ENCODE measurements around the gene MTMR12. TPM values are rescaled to one million over a fixed set of nuclear protein-coding genes. Genes with fewer than 3 reads are reported as not detected.

The MTMR12 gene
- polyA plus RNA-seq, 1 donor, result 19.1 TPM

- H3K27me3 ChIP-seq (ENCODE audit: control insufficient read depth, insufficient read depth, low read length), result no peaks in the 10 kb centered on the region
- H3K4me1 ChIP-seq (ENCODE audit: control insufficient read depth, insufficient read depth, low read length), result no peaks in the 10 kb centered on the region
- 100% methylated on average over 1 of the region's 5 CpGs for WGBS (ENCODE audit: insufficient coverage, low lambda C conversion rate)
- H3K9me3 ChIP-seq (ENCODE audit: control insufficient read depth, low read depth, low read length), result peaks cover 1% of the 10 kb centered on the region
- no peak overlapping the region for H3K27ac ChIP-seq (ENCODE audit: low read length)
- DNase-seq, result no peak
- H3K36me3 ChIP-seq (ENCODE audit: control insufficient read depth, insufficient read depth, low read length), result no peaks in the 10 kb centered on the region
- no peak overlapping the region for H3K4me3 ChIP-seq (ENCODE audit: low read length)
Observed at GRCh38 chr5:32182463-32183063, 130.2 kb downstream of the MTMR12 start.

Other genes with a start within 250 kb of the MTMR12 start
- 85.5 TPM for gene GOLPH3, start 138.6 kb downstream of the MTMR12 start, polyA plus RNA-seq
- gene ZFR, start 131.8 kb upstream of the MTMR12 start, polyA plus RNA-seq, result 75.2 TPM